Measurements from ENCODE around the gene SEPTIN10.

DNA sequence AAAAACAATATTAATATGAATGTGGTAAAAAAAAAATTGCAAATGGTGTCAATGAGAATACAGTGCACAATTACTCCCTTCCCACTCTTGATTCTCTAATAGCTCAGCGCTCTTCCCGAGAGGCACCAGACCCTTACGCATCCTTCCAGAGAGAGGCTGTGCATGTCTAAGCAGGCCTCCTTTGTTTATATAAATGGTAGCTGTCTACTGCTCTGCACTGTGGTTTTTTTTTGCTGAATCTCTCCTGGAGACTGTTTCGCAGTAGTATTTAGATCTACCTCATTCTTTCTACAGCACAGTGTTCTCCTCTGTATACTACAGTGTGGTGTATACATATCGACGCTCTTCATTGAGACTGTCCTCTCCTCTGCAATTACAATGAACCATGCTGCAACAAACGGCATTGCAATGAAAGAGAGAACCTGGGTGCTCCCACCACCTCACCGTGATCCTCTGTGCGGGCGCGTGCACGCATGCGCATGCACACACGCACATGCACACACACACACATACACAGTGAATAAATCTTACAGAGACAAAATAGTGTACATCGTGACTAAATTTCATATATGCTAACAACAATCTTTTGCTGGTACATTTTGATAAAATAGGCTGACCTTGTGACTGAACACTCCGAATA is 19.4 kb downstream of the SEPTIN10 start:
- TF ChIP-seq CTCF (IDR thresholded peaks at IDR 0.05) (no peak), POLR2A (IDR thresholded peaks at IDR 0.05) (no peak)
